ENCODE results near the gene QSER1. TPM values are rescaled to one million over a fixed set of nuclear protein-coding genes. Genes with fewer than 3 reads are reported as not detected.
A peak's percentile ranks its signal among the peaks of the same experiment; 100 is the strongest.

Gene QSER1
- total and polyA plus RNA-seq, 10 of the 15 experiments (the other 5 are each of a cell fraction or from before 2014, with no cell fraction given): 2.1 to 15.0 (median 9.4) TPM

GRCh38 chr11:32892355-32893092 lies at the start of gene QSER1 (continued):
- no peak for TF ChIP-seq ETV6 (conservative IDR thresholded peaks at IDR 0.05 in 1 of 2, IDR thresholded peaks at IDR 0.05 in 1 of 2; ENCODE audit: borderline replicate concordance in 1 of 2, low read depth in 1 of 2)
- peak; percentile 62 for TF ChIP-seq ZNF687 (IDR thresholded peaks at IDR 0.05)

GRCh38 chr11:32843544-32843943 lies 49.1 kb upstream of the QSER1 start:
- BruUV-seq (replicated peaks): no TSS peak
- Histone ChIP-seq H2AFZ (ENCODE audit: control insufficient read depth, low read depth, low read length) (no peak overlapping the region), H3K27ac (ENCODE audit: control insufficient read depth, insufficient read depth) (no peak overlapping the region), H3K36me3 (ENCODE audit: control insufficient read depth in 2 of 2, insufficient read depth in 2 of 2, low read length in 1 of 2) (no peaks in the 10 kb centered on the region), H3K9ac (ENCODE audit: control insufficient read depth, insufficient read depth, low read length) (no peak overlapping the region), H3K9me3 (replicated peaks; ENCODE audit: control insufficient read depth, insufficient read depth, low read length) (no peaks in the 10 kb centered on the region), H3K4me1 (ENCODE audit: control insufficient read depth, insufficient read depth, low read length) (no peaks in the 10 kb centered on the region), H3K4me3 (no peak overlapping the region), H3K4me2 (ENCODE audit: control insufficient read depth, insufficient read depth) (no peak overlapping the region), H4K20me1 (ENCODE audit: control insufficient read depth, insufficient read depth) (no peaks in the 10 kb centered on the region), H3K27me3 (replicated peaks in 1 of 2; ENCODE audit: control insufficient read depth in 2 of 2, insufficient read depth in 2 of 2, low read length in 1 of 2) (no peaks in the 10 kb centered on the region), H3K79me2 (ENCODE audit: control insufficient read depth, insufficient read depth, low read length) (no peaks in the 10 kb centered on the region)
- ChIA-PET SMC1A (ENCODE audit: uncharacterized antibody, unreplicated experiment) (interaction anchor here (1.1 kb wide), 1 partner anchor 10 kb away, joined by 3 read pairs; no protein-coding TSS in a partner anchor), CTCF (interaction anchor here (1.4 to 2.0 kb wide), 4 partner anchors 8 to 34 kb away, joined by 3 to 8 read pairs (median 5); no protein-coding TSS in a partner anchor), POLR2A (no interaction called here), RAD21 (ENCODE audit: unreplicated experiment) (no interaction called here)
- no peak for FAIRE-seq
- in situ Hi-C loops (cut with MboI) (no loop called here), intact Hi-C loops (cut with micrococcal nuclease; ENCODE audit: unreplicated experiment) (no loop called here)
- 59% methylated on average over 3 of the region's 3 CpGs for WGBS (ENCODE audit: insufficient coverage, insufficient replicate concordance, low lambda C conversion rate, missing lambda C conversion rate)
- ATAC-seq: no peak
- DNase-seq (ENCODE audit: low read depth, low spot score): no peak
- TF ChIP-seq CREM (IDR thresholded peaks at IDR 0.05; ENCODE audit: low read depth) (no peak), RCOR1 (conservative IDR thresholded peaks at IDR 0.05; ENCODE audit: low read depth, low read length) (no peak), SPI1 (IDR thresholded peaks at IDR 0.05; ENCODE audit: borderline replicate concordance, insufficient read depth, low read depth, low read length) (no peak), RAD21 (IDR thresholded peaks at IDR 0.05; ENCODE audit: insufficient read depth, low read depth, low read length) (no peak), ZBTB11 (CRISPR knock-in tag; IDR thresholded peaks at IDR 0.05) (no peak), ZNF687 (IDR thresholded peaks at IDR 0.05) (no peak), ZZZ3 (IDR thresholded peaks at IDR 0.05; ENCODE audit: control insufficient read depth, insufficient read length, low read depth) (no peak), MTA2 (IDR thresholded peaks at IDR 0.05; ENCODE audit: low read depth) (no peak)

All from GM12878 (cell line).